ENCODE data around the gene WDR33. TPM values are rescaled to one million over a fixed set of nuclear protein-coding genes. Genes with fewer than 3 reads are reported as not detected.

The WDR33 gene
- total and polyA plus RNA-seq, 2 of the 4 experiments (the other 2 are of a cell fraction), result 19.6 to 41.2 TPM

GRCh38 chr2:127718271-127718670 is 92.7 kb downstream of the WDR33 start:
- H2BK15ac ChIP-seq (ENCODE audit: low read depth, low read length), result no peak overlapping the region
- dilution Hi-C loops (cut with HindIII; ENCODE audit: low sequenced_read_pairs, unreplicated experiment), result no loop called here
- peaks cover 5% of the 10 kb centered on the region; the same call in 1 of the 2 replicates for H3K9me1 ChIP-seq (ENCODE audit: insufficient read depth, low read length)
- no peaks in the 10 kb centered on the region for H4K20me1 ChIP-seq (ENCODE audit: insufficient read depth, low read length)
- H2BK120ac ChIP-seq (ENCODE audit: low read depth, low read length), result no peak overlapping the region
- no peak overlapping the region for H3K27ac ChIP-seq (ENCODE audit: insufficient read depth, low read length)
- POLR2A ChIA-PET (ENCODE audit: unreplicated experiment), result no interaction called here
- H4K91ac ChIP-seq (ENCODE audit: insufficient read depth, low read depth, low read length), result no peak overlapping the region
- TF ChIP-seq CEBPB (IDR thresholded peaks at IDR 0.05; ENCODE audit: low read depth, low read length) (no peak), POLR2A (IDR thresholded peaks at IDR 0.05; ENCODE audit: low read depth, low read length) (no peak), RFX5 (IDR thresholded peaks at IDR 0.05; ENCODE audit: low read depth, low read length) (no peak), BHLHE40 (IDR thresholded peaks at IDR 0.05; ENCODE audit: low read depth, low read length) (no peak), NFE2L2 (IDR thresholded peaks at IDR 0.05; ENCODE audit: low read depth, low read length) (no peak), MAFK (IDR thresholded peaks at IDR 0.05; ENCODE audit: low read depth, low read length) (no peak), CHD1 (IDR thresholded peaks at IDR 0.05; ENCODE audit: low read depth, low read length) (no peak), RAD21 (IDR thresholded peaks at IDR 0.05; ENCODE audit: low read length) (no peak), MXI1 (IDR thresholded peaks at IDR 0.05; ENCODE audit: borderline replicate concordance, low read depth, low read length) (no peak), FOS (IDR thresholded peaks at IDR 0.05; ENCODE audit: low read depth, low read length) (no peak), SMC3 (IDR thresholded peaks at IDR 0.05; ENCODE audit: low read depth, low read length) (no peak), MAZ (IDR thresholded peaks at IDR 0.05; ENCODE audit: borderline replicate concordance, low read depth, low read length) (no peak), RCOR1 (IDR thresholded peaks at IDR 0.05; ENCODE audit: insufficient replicate concordance, low read length) (no peak)
- TF ChIP-seq, protein P1, sequence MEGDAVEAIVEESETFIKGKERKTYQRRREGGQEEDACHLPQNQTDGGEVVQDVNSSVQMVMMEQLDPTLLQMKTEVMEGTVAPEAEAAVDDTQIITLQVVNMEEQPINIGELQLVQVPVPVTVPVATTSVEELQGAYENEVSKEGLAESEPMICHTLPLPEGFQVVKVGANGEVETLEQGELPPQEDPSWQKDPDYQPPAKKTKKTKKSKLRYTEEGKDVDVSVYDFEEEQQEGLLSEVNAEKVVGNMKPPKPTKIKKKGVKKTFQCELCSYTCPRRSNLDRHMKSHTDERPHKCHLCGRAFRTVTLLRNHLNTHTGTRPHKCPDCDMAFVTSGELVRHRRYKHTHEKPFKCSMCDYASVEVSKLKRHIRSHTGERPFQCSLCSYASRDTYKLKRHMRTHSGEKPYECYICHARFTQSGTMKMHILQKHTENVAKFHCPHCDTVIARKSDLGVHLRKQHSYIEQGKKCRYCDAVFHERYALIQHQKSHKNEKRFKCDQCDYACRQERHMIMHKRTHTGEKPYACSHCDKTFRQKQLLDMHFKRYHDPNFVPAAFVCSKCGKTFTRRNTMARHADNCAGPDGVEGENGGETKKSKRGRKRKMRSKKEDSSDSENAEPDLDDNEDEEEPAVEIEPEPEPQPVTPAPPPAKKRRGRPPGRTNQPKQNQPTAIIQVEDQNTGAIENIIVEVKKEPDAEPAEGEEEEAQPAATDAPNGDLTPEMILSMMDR (conservative IDR thresholded peaks at IDR 0.05; ENCODE audit: low read depth, low read length), result no peak
- TF ChIP-seq, protein P2, sequence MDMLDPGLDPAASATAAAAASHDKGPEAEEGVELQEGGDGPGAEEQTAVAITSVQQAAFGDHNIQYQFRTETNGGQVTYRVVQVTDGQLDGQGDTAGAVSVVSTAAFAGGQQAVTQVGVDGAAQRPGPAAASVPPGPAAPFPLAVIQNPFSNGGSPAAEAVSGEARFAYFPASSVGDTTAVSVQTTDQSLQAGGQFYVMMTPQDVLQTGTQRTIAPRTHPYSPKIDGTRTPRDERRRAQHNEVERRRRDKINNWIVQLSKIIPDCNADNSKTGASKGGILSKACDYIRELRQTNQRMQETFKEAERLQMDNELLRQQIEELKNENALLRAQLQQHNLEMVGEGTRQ (IDR thresholded peaks at IDR 0.05; ENCODE audit: low read depth, low read length), result no peak
- TF ChIP-seq, protein P3, sequence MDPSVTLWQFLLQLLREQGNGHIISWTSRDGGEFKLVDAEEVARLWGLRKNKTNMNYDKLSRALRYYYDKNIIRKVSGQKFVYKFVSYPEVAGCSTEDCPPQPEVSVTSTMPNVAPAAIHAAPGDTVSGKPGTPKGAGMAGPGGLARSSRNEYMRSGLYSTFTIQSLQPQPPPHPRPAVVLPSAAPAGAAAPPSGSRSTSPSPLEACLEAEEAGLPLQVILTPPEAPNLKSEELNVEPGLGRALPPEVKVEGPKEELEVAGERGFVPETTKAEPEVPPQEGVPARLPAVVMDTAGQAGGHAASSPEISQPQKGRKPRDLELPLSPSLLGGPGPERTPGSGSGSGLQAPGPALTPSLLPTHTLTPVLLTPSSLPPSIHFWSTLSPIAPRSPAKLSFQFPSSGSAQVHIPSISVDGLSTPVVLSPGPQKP (IDR thresholded peaks at IDR 0.05; ENCODE audit: borderline replicate concordance, low read depth, low read length), result no peak
- peaks cover 1% of the 10 kb centered on the region; the same call in 1 of the 2 replicates for H3K4me1 ChIP-seq (ENCODE audit: control insufficient read depth, insufficient read depth, low read length)
- peaks cover 0 to 5% of the 10 kb centered on the region in 2 experiments; a peak in 1 of 4 replicates for H3K79me1 ChIP-seq (ENCODE audit: low read depth in 1 of 2, low read length in 2 of 2)
- H3K4me3 ChIP-seq (ENCODE audit: insufficient read depth, low read depth, low read length), result no peak overlapping the region
- no peaks in the 10 kb centered on the region for H3K9me3 ChIP-seq (ENCODE audit: control insufficient read depth, insufficient read depth, low read length)
- CTCF ChIA-PET, result interaction anchor here (1.0 kb wide), 1 partner anchor 32 kb away, joined by 4 read pairs; no protein-coding TSS in a partner anchor
- H4K5ac ChIP-seq (ENCODE audit: low read depth, low read length), result no peak overlapping the region
- no TSS peak for BruUV-seq (replicated peaks)
- no peak overlapping the region for H3K4me2 ChIP-seq (ENCODE audit: low read depth, low read length)
- no peak overlapping the region for H3K18ac ChIP-seq (ENCODE audit: low read depth, low read length)
- H3K4ac ChIP-seq (ENCODE audit: low read depth, low read length), result no peak overlapping the region
- no peak overlapping the region for H4K8ac ChIP-seq (ENCODE audit: low read depth in 2 of 2, low read length in 2 of 2)
- no peak overlapping the region for H2AK5ac ChIP-seq (ENCODE audit: low read depth, low read length)
- H2BK20ac ChIP-seq (ENCODE audit: low read depth, low read length), result no peak overlapping the region
- no peak overlapping the region for H3K23ac ChIP-seq (ENCODE audit: low read depth, low read length)
- 100% methylated on average over 2 of the region's 4 CpGs; no CpG with 5 or more reads in 1 of the 2 experiments for WGBS, 2 experiments (ENCODE audit: extremely low coverage in 2 of 2, insufficient read length in 1 of 2)
- no peak overlapping the region for H3K56ac ChIP-seq (ENCODE audit: extremely low read depth, insufficient read depth, low read length)
- intact Hi-C loops (cut with micrococcal nuclease), result no loop called here
- H2AFZ ChIP-seq (replicated peaks; ENCODE audit: low read length, poor library complexity), result no peak overlapping the region
- in situ Hi-C loops (cut with MboI; ENCODE audit: low sequenced_read_pairs), result no loop called here
- DNase-seq (no peak), ATAC-seq (ENCODE audit: low read depth) (no peak)
- no peak overlapping the region for H3K9ac ChIP-seq (ENCODE audit: low read depth, low read length)
- H3K14ac ChIP-seq (replicated peaks; ENCODE audit: low read depth, low read length), result no peak overlapping the region
- peaks cover 33% of the 10 kb centered on the region for H3K36me3 ChIP-seq (ENCODE audit: control insufficient read depth, insufficient read depth, low read length)
- H2BK5ac ChIP-seq (ENCODE audit: low read depth, low read length, poor library complexity, severe bottlenecking), result no peak overlapping the region
- no peaks in the 10 kb centered on the region for H3K27me3 ChIP-seq (ENCODE audit: control insufficient read depth, insufficient read depth, low read length)
- no peak overlapping the region for H2AK9ac ChIP-seq (replicated peaks; ENCODE audit: low read depth, low read length, poor library complexity)
